RWPE2 (cell line): Measurements from ENCODE around the gene RNF130.

Experiments
- ATAC-seq: fragments of 200-7000 bp; cut with Tn5 transposase; 3 replicates; pipeline ENCODE4 v1.9.1; 2021; ENCODE audit warnings: low read depth
- DNase-seq: peaks from one replicate; pipeline ENCODE4 v3.0.0-alpha.2; 2020; ENCODE audit warnings: low spot score
- H3K27ac ChIP-seq: fragments of 450-650 bp; 2 replicates; pipeline ENCODE4 v1.5.1; 2017; ENCODE audit warnings: mild to moderate bottlenecking; ENCODE audit not compliant: poor library complexity, severe bottlenecking
- H3K27me3 ChIP-seq: fragments of 250-450 bp; sonication (Bioruptor Pico); 2 replicates; pipeline ENCODE4 v1.5.1; 2021; ENCODE audit warnings: mild to moderate bottlenecking, moderate library complexity; ENCODE audit not compliant: insufficient read depth, poor library complexity, severe bottlenecking
- H3K36me3 ChIP-seq: fragments of 250-450 bp; sonication (Bioruptor Pico); 2 replicates; pipeline ENCODE4 v1.5.1; 2020; ENCODE audit warnings: low read depth, mild to moderate bottlenecking, moderate library complexity
- H3K4me1 ChIP-seq: fragments of 250-450 bp; sonication (Bioruptor Pico); 2 replicates; pipeline ENCODE4 v1.5.1; 2021; ENCODE audit warnings: mild to moderate bottlenecking, moderate library complexity; ENCODE audit not compliant: insufficient read depth, poor library complexity, severe bottlenecking
- H3K4me3 ChIP-seq: fragments of 250-450 bp; sonication (Bioruptor Pico); 2 replicates; pipeline ENCODE4 v1.5.1; 2021; ENCODE audit warnings: mild to moderate bottlenecking, moderate library complexity; ENCODE audit not compliant: severe bottlenecking
- H3K9me3 ChIP-seq: fragments of 250-450 bp; sonication (Bioruptor Pico); 2 replicates; pipeline ENCODE4 v1.5.1; 2021; ENCODE audit warnings: mild to moderate bottlenecking, moderate library complexity; ENCODE audit not compliant: severe bottlenecking
- TF ChIP-seq, protein P1 (sequence below): fragments of 450-650 bp; IDR thresholded peaks from one replicate; pipeline ENCODE4 v1.5.1; 2017; ENCODE audit warnings: mild to moderate bottlenecking, moderate library complexity; ENCODE audit not compliant: poor library complexity, severe bottlenecking

Gene RNF130

DNA sequence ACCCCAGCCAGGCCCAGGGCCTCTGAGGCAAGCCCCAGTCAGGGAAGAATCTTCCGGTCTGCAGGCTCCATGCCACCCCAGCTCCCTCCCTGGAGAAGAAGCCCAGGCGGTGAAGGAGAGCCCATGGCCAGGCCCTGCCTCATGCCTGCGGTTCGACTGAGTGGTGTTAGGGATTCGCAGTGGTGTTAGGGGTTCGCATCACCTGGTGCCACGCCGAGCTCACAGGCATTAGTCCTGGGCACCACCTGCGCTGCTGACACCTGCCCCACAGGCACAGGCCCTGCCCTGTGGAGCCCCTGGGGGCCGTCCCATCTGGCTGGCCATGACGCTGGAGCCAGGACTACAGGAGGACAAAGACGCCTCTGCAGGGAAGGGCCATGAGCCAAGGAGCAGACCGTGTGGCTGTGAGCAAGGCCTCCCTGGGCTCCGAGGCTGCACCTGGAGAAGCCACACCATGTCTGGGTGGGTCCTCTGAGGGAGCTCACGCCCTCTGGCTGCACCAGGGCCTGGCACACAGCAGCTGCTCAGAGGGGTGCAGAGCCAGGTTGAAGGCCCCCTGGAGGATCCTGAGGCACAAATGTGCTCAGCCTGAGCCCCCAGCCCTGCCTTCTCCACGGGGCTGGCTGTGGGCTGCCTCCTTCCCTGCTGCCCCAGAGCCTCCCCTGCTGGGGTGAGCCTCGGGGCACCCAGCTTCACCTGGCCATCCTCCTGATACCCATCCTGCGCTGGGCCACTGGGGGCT is 27.6 kb upstream of the RNF130 start:
- no peaks in the 10 kb centered on the region for H3K9me3 ChIP-seq
- H3K36me3 ChIP-seq = no peaks in the 10 kb centered on the region
- ATAC-seq (peak; percentile 9; the same call in 1 of the 3 replicates), DNase-seq (peak; percentile 61)
- no peaks in the 10 kb centered on the region for H3K4me1 ChIP-seq
- no peak overlapping the region for H3K27ac ChIP-seq
- H3K27me3 ChIP-seq = no peaks in the 10 kb centered on the region
- H3K4me3 ChIP-seq = no peak overlapping the region
- TF ChIP-seq, protein P1, sequence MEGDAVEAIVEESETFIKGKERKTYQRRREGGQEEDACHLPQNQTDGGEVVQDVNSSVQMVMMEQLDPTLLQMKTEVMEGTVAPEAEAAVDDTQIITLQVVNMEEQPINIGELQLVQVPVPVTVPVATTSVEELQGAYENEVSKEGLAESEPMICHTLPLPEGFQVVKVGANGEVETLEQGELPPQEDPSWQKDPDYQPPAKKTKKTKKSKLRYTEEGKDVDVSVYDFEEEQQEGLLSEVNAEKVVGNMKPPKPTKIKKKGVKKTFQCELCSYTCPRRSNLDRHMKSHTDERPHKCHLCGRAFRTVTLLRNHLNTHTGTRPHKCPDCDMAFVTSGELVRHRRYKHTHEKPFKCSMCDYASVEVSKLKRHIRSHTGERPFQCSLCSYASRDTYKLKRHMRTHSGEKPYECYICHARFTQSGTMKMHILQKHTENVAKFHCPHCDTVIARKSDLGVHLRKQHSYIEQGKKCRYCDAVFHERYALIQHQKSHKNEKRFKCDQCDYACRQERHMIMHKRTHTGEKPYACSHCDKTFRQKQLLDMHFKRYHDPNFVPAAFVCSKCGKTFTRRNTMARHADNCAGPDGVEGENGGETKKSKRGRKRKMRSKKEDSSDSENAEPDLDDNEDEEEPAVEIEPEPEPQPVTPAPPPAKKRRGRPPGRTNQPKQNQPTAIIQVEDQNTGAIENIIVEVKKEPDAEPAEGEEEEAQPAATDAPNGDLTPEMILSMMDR = no peak

DNA sequence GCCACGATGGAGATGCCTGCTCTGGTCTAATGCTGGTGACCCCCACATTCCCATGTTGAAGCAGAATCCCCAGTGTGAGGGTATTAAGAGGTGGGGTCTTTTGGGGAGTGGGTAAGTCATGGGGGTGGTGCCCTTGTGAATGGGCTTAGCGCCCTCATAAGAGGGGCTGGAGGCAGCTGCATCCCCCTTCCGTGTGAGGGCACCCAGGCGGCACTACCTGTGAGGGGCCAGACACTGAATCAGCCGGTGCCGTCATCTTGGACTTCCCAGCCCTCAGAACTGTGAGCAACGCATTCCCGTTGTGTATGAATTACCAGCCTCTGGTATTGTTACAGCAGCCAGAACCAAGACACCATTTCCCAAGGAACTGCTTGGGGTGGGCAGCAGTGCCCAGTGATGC is 27.0 kb upstream of the RNF130 start:
- no peaks in the 10 kb centered on the region for H3K9me3 ChIP-seq
- no peaks in the 10 kb centered on the region for H3K27me3 ChIP-seq
- ATAC-seq (no peak), DNase-seq (no peak)
- TF ChIP-seq, protein P1 = no peak
- no peaks in the 10 kb centered on the region for H3K36me3 ChIP-seq
- H3K27ac ChIP-seq = no peak overlapping the region
- H3K4me1 ChIP-seq = no peaks in the 10 kb centered on the region
- H3K4me3 ChIP-seq = no peak overlapping the region

DNA sequence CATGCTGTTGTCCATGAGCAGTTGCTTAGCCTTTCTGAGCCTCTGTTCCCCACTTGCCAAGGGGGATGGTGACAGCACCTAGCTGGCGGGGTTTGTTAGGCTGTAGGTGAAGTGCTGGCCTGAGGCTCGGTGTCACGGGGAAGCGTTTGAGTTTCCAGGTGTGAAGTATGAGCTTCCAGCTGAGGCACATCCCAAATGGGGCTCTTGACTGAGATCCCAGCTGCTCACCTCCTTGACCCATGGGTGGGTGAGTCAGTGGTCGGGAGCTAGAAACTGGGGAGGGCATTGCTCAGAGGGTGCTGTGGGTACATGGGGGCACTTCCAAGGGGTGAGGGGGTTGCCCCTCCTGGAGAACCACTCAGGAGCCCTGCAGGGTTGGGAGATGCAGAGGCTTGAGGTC is 26.4 kb upstream of the RNF130 start:
- no peaks in the 10 kb centered on the region for H3K36me3 ChIP-seq
- ATAC-seq (0 out of 3 replicates have a peak, but pooled peaks have one; percentile 8), DNase-seq (no peak)
- no peak overlapping the region for H3K27ac ChIP-seq
- H3K9me3 ChIP-seq = no peaks in the 10 kb centered on the region
- H3K4me3 ChIP-seq = no peak overlapping the region
- TF ChIP-seq, protein P1 = no peak
- no peaks in the 10 kb centered on the region for H3K4me1 ChIP-seq
- no peaks in the 10 kb centered on the region for H3K27me3 ChIP-seq

DNA sequence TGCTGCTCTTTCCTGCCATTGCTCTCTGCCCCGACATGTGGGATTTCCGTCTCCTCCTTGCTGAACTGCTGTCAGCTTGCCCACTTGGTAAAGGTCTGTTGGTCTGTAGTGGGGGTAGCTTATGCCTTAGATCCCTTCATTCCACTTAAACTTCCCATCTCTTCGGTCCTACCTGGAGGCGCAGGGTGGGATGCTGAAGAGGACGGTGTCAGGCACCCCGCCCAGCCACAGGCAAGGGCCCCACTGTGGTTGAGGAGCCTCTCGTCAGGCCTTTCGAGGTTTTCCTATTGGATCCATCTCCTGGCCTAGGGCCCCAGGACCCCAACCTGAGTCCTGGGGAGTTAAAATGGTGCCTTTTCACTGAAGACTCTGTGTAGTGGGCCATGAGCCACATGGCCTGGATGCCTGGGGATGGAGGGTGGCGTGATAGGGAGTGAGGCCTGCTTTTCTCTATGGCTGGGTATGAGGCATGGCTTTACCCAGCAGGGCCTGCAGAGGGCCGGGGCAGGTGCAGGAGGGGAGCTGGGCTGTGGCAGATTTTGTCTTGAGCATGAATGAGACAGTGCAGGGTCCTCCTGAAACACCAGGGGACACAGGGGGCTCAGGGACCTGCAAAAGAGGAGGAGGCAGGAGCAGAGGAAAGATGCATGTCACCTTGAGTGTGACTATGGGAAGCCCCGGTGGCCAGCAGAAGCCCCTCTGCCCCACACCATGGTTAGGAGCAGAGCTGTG is 25.8 kb upstream of the RNF130 start:
- Histone ChIP-seq H3K27me3 (no peaks in the 10 kb centered on the region), H3K9me3 (no peaks in the 10 kb centered on the region), H3K27ac (no peak overlapping the region), H3K4me3 (no peak overlapping the region), H3K4me1 (no peaks in the 10 kb centered on the region), H3K36me3 (no peaks in the 10 kb centered on the region)
- no peak for DNase-seq
- TF ChIP-seq, protein P1 = no peak
- peak; percentile 8; the same call in 1 of the 3 replicates for ATAC-seq

DNA sequence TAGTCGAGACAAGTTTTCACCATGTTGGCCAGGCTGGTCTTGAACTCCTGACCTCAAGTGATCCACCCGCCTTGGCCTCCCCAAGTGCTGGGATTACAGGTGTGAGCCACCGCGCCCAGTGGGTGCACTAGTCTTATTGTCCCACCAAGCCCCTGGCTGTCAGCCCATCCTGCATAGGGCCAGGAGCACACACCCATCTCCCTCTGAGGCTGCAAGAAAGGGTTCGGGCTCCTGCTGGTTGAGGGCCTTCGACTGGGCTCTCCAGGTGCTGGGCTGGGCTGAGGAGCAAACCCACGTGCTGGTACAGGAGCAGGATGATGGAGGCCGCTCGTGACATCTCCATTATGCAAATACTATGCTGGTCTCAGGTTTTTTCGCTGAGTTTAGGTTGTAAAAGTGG is 25.1 kb upstream of the RNF130 start:
- no peak for ATAC-seq

More for the DNA sequence above, 25.1 kb upstream of the RNF130 start:
- DNase-seq = no peak
- Histone ChIP-seq H3K4me1 (no peaks in the 10 kb centered on the region), H3K27ac (no peak overlapping the region), H3K4me3 (no peak overlapping the region), H3K9me3 (no peaks in the 10 kb centered on the region), H3K36me3 (no peaks in the 10 kb centered on the region), H3K27me3 (no peaks in the 10 kb centered on the region)
- TF ChIP-seq, protein P1 = no peak
